Neural crest cell (in vitro differentiated cells): ENCODE results near the gene MINDY4. TPM values are rescaled to one million over a fixed set of nuclear protein-coding genes. Genes with fewer than 3 reads are reported as not detected.

Experiments used
- DNase-seq: peaks from one replicate; pipeline ENCODE4 v3.0.0; 2021; ENCODE audit warnings: low read depth, mixed read lengths, low spot score
- H3K27ac Mint-ChIP-seq: one replicate; pipeline ENCODE4 v1.8.0; 2021; ENCODE audit warnings: mild to moderate bottlenecking, mixed read lengths; ENCODE audit not compliant: unreplicated experiment
- H3K27me3 Mint-ChIP-seq: 2 replicates; pipeline ENCODE4 v1.8.0; 2021; ENCODE audit warnings: low read depth, mild to moderate bottlenecking, mixed read lengths
- H3K36me3 Mint-ChIP-seq: 2 replicates; pipeline ENCODE4 v1.8.0; 2021; ENCODE audit warnings: low read depth, mild to moderate bottlenecking, mixed read lengths
- H3K4me1 Mint-ChIP-seq: 2 replicates; pipeline ENCODE4 v1.8.0; 2021; ENCODE audit warnings: mixed read lengths
- H3K4me3 Mint-ChIP-seq: one replicate; pipeline ENCODE4 v1.8.0; 2021; ENCODE audit warnings: mild to moderate bottlenecking, mixed read lengths
- H3K9me3 Mint-ChIP-seq: 2 replicates; pipeline ENCODE4 v1.8.0; 2021; ENCODE audit warnings: mixed read lengths
- CTCF ChIP-seq: fragments of 200-600 bp; sonication (generic); conservative IDR thresholded peaks from 2 replicates; pipeline ENCODE4 v1.5.0; 2021; ENCODE audit warnings: antibody characterized with exemption, mild to moderate bottlenecking
- total RNA-seq: library from RNA; stranded (reverse); gene quantifications from 2 replicates; pipeline ENCODE4 v1.2.1, GENCODE V29; 2021

MINDY4 gene
- total RNA-seq, 1 donor from 2014 or later = 9.2 TPM

GRCh38 chr7:30743371-30744074, 27.7 kb upstream of the MINDY4 start:
- no peak overlapping the region for H3K27ac Mint-ChIP-seq
- no peak for DNase-seq
- no peaks in the 10 kb centered on the region for H3K9me3 Mint-ChIP-seq
- peaks cover 3% of the 10 kb centered on the region for H3K27me3 Mint-ChIP-seq
- H3K36me3 Mint-ChIP-seq = no peaks in the 10 kb centered on the region
- H3K4me1 Mint-ChIP-seq = no peaks in the 10 kb centered on the region
- no peak for TF ChIP-seq CTCF
- H3K4me3 Mint-ChIP-seq = no peak overlapping the region

GRCh38 chr7:30744075-30744417, 27.2 kb upstream of the MINDY4 start:
- TF ChIP-seq CTCF = no peak
- Mint-ChIP-seq H3K4me3 (no peak overlapping the region), H3K4me1 (no peaks in the 10 kb centered on the region), H3K9me3 (no peaks in the 10 kb centered on the region), H3K27ac (no peak overlapping the region), H3K27me3 (no peaks in the 10 kb centered on the region), H3K36me3 (no peaks in the 10 kb centered on the region)
- DNase-seq = no peak

GRCh38 chr7:30745261-30745941, 25.8 kb upstream of the MINDY4 start:
- no peak for DNase-seq
- no peaks in the 10 kb centered on the region for H3K36me3 Mint-ChIP-seq
- H3K27ac Mint-ChIP-seq = no peak overlapping the region
- H3K4me3 Mint-ChIP-seq = no peak overlapping the region
- TF ChIP-seq CTCF = no peak
- H3K4me1 Mint-ChIP-seq = no peaks in the 10 kb centered on the region
- no peaks in the 10 kb centered on the region for H3K27me3 Mint-ChIP-seq
- H3K9me3 Mint-ChIP-seq = peaks cover 4% of the 10 kb centered on the region

- TF ChIP-seq CTCF = no peak
- Mint-ChIP-seq H3K9me3 (peaks cover 12% of the 10 kb centered on the region), H3K27me3 (no peaks in the 10 kb centered on the region), H3K27ac (no peak overlapping the region), H3K36me3 (peaks cover 4% of the 10 kb centered on the region), H3K4me1 (no peaks in the 10 kb centered on the region), H3K4me3 (no peak overlapping the region)
- DNase-seq = no peak
These were observed 21.2 kb upstream of the MINDY4 start for GRCh38 chr7:30750010-30750409.

- Mint-ChIP-seq H3K36me3 (peaks cover 4% of the 10 kb centered on the region), H3K27ac (no peak overlapping the region), H3K9me3 (peaks cover 12% of the 10 kb centered on the region), H3K4me1 (no peaks in the 10 kb centered on the region), H3K4me3 (no peak overlapping the region), H3K27me3 (no peaks in the 10 kb centered on the region)
- TF ChIP-seq CTCF = no peak
- no peak for DNase-seq
These were observed 20.2 kb upstream of the MINDY4 start for GRCh38 chr7:30750683-30751650.
